DMS79 (cell line): Measurements from ENCODE around the gene KIAA2012.
"Not testable (repeated sequence)": the region's sequence is repeated elsewhere in the genome, so short reads cannot be mapped to it uniquely, and the experiment has no call there.

Experiments used
- DNase-seq: peaks from one replicate; lab custom pipeline; 2025; lab: John Stamatoyannopoulos, UW

KIAA2012 gene

GRCh38 chr2:202193881-202194353, 120.9 kb downstream of the KIAA2012 start:
- DNase-seq, result no peak

GRCh38 chr2:202194418-202194817, 121.4 kb downstream of the KIAA2012 start:
- DNase-seq, result no peak

GRCh38 chr2:202196727-202197126, 123.7 kb downstream of the KIAA2012 start:
- DNase-seq, result no peak

DNA sequence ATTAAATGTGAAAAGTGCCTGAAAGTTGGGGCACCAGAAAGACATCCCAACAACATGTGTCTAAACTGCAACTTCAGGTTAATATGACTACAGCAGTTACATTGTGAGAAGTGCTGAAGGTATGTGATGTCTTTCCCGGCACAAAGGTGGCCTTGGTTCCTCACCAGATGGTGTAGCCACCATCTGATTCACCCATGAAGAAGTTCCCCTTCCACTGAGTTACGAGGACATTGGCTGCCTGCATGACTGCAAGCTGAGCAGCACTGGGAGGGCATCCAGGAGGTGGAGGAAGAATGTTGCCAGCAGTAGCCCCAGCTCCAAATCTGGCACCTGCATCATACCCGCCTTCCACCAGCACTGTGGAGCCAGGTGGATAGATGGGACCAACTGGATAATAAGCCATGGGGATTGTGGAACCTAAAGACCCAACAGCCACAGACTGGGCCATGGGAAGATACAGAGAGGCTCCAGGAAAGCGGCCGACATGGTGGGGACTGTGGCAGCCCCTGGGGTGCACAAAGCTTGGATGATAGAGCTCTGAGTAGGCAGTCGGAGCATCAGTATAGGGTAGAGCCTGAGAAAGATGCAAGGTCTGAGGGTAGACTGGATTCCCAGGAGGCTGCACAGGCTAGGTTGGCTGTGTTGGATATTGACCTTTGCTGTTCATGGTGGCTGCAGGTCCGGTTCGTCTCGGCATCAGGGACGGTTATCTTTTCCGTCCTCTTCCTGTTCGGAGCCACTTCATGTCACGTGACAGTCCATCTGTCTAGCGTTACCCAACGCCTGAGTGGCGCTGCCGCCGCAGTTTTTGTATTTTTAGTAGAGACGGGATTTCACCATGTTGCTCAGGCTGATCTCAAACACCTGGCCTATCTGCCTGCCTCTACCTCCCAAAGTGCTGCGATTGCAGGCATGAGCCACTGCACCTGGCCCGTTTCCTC, 128.4 kb downstream of the KIAA2012 start:
- no peak for DNase-seq

GRCh38 chr2:202203348-202203747, 130.3 kb downstream of the KIAA2012 start:
- DNase-seq, result no peak

- no peak for DNase-seq
Measured at GRCh38 chr2:202204855-202205254, 131.8 kb downstream of the KIAA2012 start.

DNA sequence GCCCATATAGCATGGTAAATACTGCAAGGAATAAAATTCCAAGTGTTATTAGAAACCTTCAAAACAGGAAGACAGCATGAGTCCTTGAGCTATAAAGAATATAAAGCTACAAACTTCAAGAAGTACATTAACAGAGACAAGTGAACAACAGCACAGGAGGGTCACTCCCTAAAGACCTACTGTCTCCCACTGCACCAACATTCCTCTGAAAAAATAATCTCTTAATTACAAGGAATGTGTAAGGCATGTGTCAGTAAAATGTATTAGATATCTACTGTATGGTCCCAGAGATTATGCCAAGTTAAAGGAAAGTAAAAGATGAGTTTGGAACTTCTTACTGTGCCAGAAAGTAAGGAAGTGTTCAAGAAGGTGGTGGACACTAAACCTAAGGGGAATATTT, 135.5 kb downstream of the KIAA2012 start:
- no peak for DNase-seq

- DNase-seq, result no peak
Measured at GRCh38 chr2:202215179-202215578, 142.1 kb downstream of the KIAA2012 start.

DNA sequence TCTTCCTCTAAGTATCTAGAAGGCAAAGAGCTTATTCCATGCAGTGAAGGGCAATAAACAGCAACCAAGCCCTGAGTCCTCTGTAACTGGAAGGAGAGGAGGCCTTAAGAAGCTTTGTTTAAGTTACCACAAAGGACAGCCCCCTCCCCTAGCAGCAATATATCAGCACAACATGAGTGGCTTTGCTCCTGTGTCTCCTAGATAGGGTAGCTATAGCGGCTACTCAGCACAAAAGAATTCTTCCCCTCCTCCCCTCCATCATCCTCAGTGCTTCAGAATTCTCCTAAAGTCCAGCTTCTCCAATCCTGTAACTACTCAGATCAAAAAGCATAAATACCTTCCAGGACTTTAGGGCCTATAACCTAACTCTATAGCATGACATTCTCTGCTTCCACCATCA, 148.8 kb downstream of the KIAA2012 start:
- no peak for DNase-seq

DNA sequence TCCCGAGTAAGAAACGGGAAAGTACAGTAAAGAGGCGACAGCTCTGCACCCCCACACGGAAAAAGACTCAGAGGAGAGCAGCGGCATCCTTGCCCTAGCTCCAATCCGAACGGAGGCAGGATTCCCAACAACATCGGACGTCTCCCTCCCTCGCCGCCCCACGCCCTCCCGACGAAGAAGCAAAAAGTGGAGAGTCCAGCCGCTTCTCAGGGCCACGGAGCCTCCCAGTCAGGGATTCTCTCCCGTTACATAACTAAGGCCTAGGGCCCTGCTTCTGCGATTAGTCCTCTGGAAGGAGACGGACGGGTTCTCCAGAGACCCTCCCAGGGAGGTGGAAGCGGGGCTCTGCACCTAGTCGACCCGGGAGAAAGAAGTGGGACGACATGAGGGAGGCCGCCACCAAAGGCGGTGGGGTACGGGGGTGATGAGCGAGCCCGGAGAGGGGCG, 164.8 kb downstream of the KIAA2012 start:
- peak; percentile 26 for DNase-seq

DNA sequence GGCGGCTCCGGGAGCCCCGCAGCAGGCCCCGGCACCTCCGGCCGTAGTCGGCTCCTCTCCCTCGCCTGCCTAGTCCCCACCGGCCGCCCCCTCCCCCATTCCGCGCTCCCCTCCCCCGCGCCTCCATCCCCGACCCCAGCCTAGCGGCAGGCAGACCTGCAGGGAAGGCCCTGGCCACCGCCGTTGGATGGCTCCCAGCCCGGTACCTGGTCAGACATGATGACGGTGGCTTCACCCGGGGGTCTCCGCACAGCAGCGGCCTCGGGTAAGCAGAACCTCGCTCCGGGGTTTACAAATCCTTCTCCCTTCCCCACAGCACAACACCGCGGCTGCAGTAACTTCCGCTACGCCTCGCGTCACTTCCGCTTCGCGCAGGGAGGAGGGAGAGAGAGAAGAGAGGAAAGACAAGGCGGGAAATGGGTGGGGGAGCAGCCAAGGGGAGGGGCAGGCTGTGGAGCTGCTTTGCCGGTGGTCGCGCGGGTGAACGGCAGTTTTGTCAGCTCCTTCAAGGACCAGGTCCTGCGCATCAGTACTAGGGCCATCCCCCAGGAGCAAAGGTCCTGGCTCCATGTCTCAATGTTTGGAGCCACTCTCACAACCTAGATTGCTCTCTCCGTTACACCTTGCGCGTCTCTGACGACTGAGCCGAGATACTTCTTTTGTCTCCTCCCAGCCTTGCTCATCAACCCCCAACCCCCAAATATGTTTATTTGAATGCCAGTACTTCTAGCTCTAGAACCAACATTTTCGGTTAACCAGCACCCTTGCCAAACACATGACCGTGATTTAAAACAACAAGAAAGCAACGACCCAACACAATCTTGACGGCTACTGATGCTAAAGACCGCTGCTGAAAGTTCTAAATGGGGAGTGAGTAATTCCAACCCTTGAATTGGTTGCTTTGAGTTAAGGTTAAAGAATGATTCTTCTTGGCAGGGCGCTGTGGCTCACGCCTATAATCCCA, 165.5 kb downstream of the KIAA2012 start, which contains the start of gene SUMO1:
SUMO1 (minus strand) TSS at position 364 of the 964 bp plus-strand sequence; CDS start at position 218, 146 bp downstream.
- peak; percentile 89 for DNase-seq

GRCh38 chr2:202247710-202248109, 174.7 kb downstream of the KIAA2012 start:
- not testable (repeated sequence) for DNase-seq

DNA sequence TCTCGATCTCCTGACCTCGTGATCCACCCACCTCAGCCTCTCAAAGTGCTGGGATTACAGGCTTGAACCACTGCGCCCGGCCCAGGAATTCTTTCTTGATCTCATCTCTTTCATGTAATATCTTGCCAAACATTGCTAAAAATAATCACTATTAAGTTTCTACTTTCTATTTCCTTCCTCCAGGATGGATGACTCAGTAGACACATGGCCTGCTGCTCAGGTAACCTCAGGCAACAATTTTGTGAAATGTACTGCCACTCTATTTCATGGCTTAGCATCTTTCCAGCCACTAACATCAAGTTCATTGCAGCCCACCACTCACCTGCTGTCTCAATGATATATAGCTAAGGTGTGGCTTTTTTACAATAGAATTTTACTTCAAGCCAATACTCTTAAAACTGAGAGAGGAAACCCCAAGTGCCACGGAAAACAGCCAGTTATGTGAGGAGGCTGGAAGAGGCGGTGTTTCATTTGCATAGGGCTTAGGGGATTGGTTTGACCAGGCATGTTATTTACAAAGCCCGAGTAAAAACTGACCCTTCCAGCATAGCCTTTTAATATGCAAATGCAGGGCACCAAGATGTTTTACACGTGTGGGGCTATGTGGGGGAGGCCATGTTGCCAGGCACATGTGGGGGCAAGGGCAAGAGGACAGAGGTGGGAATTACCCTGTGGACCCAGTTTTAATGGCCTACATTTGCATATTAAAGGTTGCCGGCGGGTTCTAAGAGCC, 176.6 kb downstream of the KIAA2012 start:
- DNase-seq, result no peak

DNA sequence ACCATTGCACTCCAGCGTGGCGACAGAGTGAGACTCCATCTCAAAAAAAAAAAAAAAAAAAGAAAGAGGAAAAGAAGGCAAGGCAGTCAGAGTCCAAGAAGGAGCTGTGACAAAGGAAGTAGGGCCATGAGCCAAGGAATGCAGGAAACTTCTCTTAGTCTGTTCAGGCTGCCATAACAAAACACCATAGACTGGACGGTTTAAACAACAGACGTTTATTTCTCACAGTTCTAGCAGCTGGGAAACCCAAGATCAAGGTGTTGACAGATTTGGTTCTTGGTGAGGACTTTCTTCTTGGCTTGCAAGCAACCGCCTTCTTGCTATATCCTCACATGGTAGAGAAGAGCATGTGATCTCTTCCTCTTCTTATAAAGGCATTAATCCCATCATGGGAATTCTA, 178.4 kb downstream of the KIAA2012 start:
- DNase-seq, result no peak
